Measurements from ENCODE around the gene REXO4. TPM values are rescaled to one million over a fixed set of nuclear protein-coding genes. Genes with fewer than 3 reads are reported as not detected.

The REXO4 gene
- polyA plus RNA-seq, 1 donor (not counting 4 experiments of a cell fraction or from before 2014, with no cell fraction given): 21.5 TPM

GRCh38 chr9:133465984-133466383, 48.2 kb upstream of the REXO4 start:
- no peak overlapping the region for H3K27ac ChIP-seq (ENCODE audit: control insufficient read depth, insufficient read depth, low read length)
- H3K36me3 ChIP-seq (ENCODE audit: control insufficient read depth in 2 of 2, extremely low read depth in 1 of 2, insufficient read depth in 2 of 2, low read length in 2 of 2): peaks cover 0 to 3% of the 10 kb centered on the region in 2 experiments
- TF ChIP-seq EZH2 (IDR thresholded peaks at IDR 0.05; ENCODE audit: low read length) (no peak), CTCF (optimal IDR thresholded peaks at IDR 0.05 in 1 of 3, IDR thresholded peaks at IDR 0.05 in 1 of 3, conservative IDR thresholded peaks at IDR 0.05 in 1 of 3; ENCODE audit: extremely low read depth in 1 of 3, insufficient read depth in 2 of 3, low read length in 3 of 3) (no peak)
- H3K4me3 ChIP-seq (ENCODE audit: control insufficient read depth in 2 of 3, extremely low read depth in 1 of 3, insufficient read depth in 2 of 3, low read depth in 1 of 3, low read length in 3 of 3): no peak overlapping the region
- H3K27me3 ChIP-seq (ENCODE audit: control insufficient read depth, extremely low read depth, insufficient read depth, low read length): no peaks in the 10 kb centered on the region
- no peak overlapping the region for H2AFZ ChIP-seq (ENCODE audit: control insufficient read depth, low read length)
- DNase-seq (ENCODE audit: low read depth, low spot score) (no peak), FAIRE-seq (no peak)
- dilution Hi-C loops (cut with MboI; ENCODE audit: extremely low pct_ligation_motif_present, low sequenced_read_pairs): no loop called here
- no peaks in the 10 kb centered on the region for H3K4me1 ChIP-seq (ENCODE audit: control insufficient read depth, extremely low read depth, insufficient read depth, low read length)
- H3K9me3 ChIP-seq (ENCODE audit: control insufficient read depth, low read depth, low read length): no peaks in the 10 kb centered on the region
- no peaks in the 10 kb centered on the region for H4K20me1 ChIP-seq (ENCODE audit: control insufficient read depth, extremely low read depth, insufficient read depth, low read length)
- no peak overlapping the region for H3K9ac ChIP-seq (ENCODE audit: control insufficient read depth, extremely low read depth, insufficient read depth, low read length)
- H3K4me2 ChIP-seq (ENCODE audit: control insufficient read depth, extremely low read depth, insufficient read depth, low read depth, low read length): no peak overlapping the region
- peaks cover under 1% of the 10 kb centered on the region for H3K9me1 ChIP-seq (ENCODE audit: control insufficient read depth, extremely low read depth, insufficient read depth, low read length)
- H3K79me2 ChIP-seq (ENCODE audit: control insufficient read depth, insufficient read depth, low read length): no peaks in the 10 kb centered on the region

- H3K4me3 ChIP-seq (ENCODE audit: control insufficient read depth in 2 of 3, extremely low read depth in 1 of 3, insufficient read depth in 2 of 3, low read depth in 1 of 3, low read length in 3 of 3): no peak overlapping the region
- H3K36me3 ChIP-seq (ENCODE audit: control insufficient read depth in 2 of 2, extremely low read depth in 1 of 2, insufficient read depth in 2 of 2, low read length in 2 of 2): peaks cover 0 to 3% of the 10 kb centered on the region in 2 experiments
- peaks cover 4% of the 10 kb centered on the region for H3K9me1 ChIP-seq (ENCODE audit: control insufficient read depth, extremely low read depth, insufficient read depth, low read length)
- dilution Hi-C loops (cut with MboI; ENCODE audit: extremely low pct_ligation_motif_present, low sequenced_read_pairs): no loop called here
- no peak overlapping the region for H3K9ac ChIP-seq (ENCODE audit: control insufficient read depth, extremely low read depth, insufficient read depth, low read length)
- H3K4me1 ChIP-seq (ENCODE audit: control insufficient read depth, extremely low read depth, insufficient read depth, low read length): no peaks in the 10 kb centered on the region
- TF ChIP-seq EZH2 (IDR thresholded peaks at IDR 0.05; ENCODE audit: low read length) (no peak), CTCF (optimal IDR thresholded peaks at IDR 0.05 in 1 of 3, IDR thresholded peaks at IDR 0.05 in 1 of 3, conservative IDR thresholded peaks at IDR 0.05 in 1 of 3; ENCODE audit: extremely low read depth in 1 of 3, insufficient read depth in 2 of 3, low read length in 3 of 3) (no peak)
- no peak overlapping the region for H2AFZ ChIP-seq (ENCODE audit: control insufficient read depth, low read length)
- H3K9me3 ChIP-seq (ENCODE audit: control insufficient read depth, low read depth, low read length): no peaks in the 10 kb centered on the region
- H3K27me3 ChIP-seq (ENCODE audit: control insufficient read depth, extremely low read depth, insufficient read depth, low read length): no peaks in the 10 kb centered on the region
- no peak for DNase-seq (ENCODE audit: low read depth, low spot score)
- H4K20me1 ChIP-seq (ENCODE audit: control insufficient read depth, extremely low read depth, insufficient read depth, low read length): no peaks in the 10 kb centered on the region
- no peak for FAIRE-seq
- H3K27ac ChIP-seq (ENCODE audit: control insufficient read depth, insufficient read depth, low read length): no peak overlapping the region
- H3K79me2 ChIP-seq (ENCODE audit: control insufficient read depth, insufficient read depth, low read length): no peaks in the 10 kb centered on the region
- H3K4me2 ChIP-seq (ENCODE audit: control insufficient read depth, extremely low read depth, insufficient read depth, low read depth, low read length): no peak overlapping the region
These were observed 46.8 kb upstream of the REXO4 start for GRCh38 chr9:133464638-133465037.
